Liver (tissue), 9 donors: ENCODE measurements around the gene NT5DC1. TPM values are rescaled to one million over a fixed set of nuclear protein-coding genes. Genes with fewer than 3 reads are reported as not detected.
A peak's percentile ranks its signal among the peaks of the same experiment; 100 is the strongest.

Source experiments
- DNase-seq: peaks from one replicate; pipeline ENCODE4 v3.0.0-alpha.2; 2017; ENCODE audit warnings: low spot score
- H3K27ac ChIP-seq, 2 donors: one replicate each; pipeline ENCODE4 v1.7.0; 2013; ENCODE audit warnings: inconsistent platforms in 2 of 2, low read length in 2 of 2, control low read depth in 1 of 2, low read depth in 1 of 2, mild to moderate bottlenecking in 1 of 2
- H3K27me3 ChIP-seq, 4 donors: one replicate each; pipeline versions ENCODE4 v1.6.1 to v1.7.0; 2013; ENCODE audit warnings: low read length in 3 of 4, inconsistent platforms in 1 of 4, mild to moderate bottlenecking in 1 of 4, moderate library complexity in 1 of 4; ENCODE audit not compliant: control insufficient read depth in 4 of 4, insufficient read depth in 4 of 4
- H3K36me3 ChIP-seq, 4 donors: one replicate each; pipeline versions ENCODE4 v1.6.1 to v1.7.0; 2013; ENCODE audit warnings: low read length in 3 of 4, mild to moderate bottlenecking in 3 of 4, low read depth in 1 of 4, moderate library complexity in 1 of 4; ENCODE audit not compliant: control insufficient read depth in 4 of 4, insufficient read depth in 3 of 4
- H3K4me1 ChIP-seq, 4 donors: one replicate each; pipeline versions ENCODE4 v1.6.1 to v1.7.0; 2013; ENCODE audit warnings: low read length in 3 of 4, mild to moderate bottlenecking in 3 of 4, moderate library complexity in 1 of 4; ENCODE audit not compliant: control insufficient read depth in 4 of 4, insufficient read depth in 4 of 4
- H3K4me3 ChIP-seq, 3 donors: one replicate each; pipeline versions ENCODE4 v1.6.1 to v1.7.0; 2013; ENCODE audit warnings: low read length in 3 of 3, control low read depth in 1 of 3, low read depth in 1 of 3, mild to moderate bottlenecking in 1 of 3
- H3K9ac ChIP-seq, 2 donors: one replicate each; pipeline ENCODE4 v1.7.0; 2013; ENCODE audit warnings: low read length in 2 of 2, mild to moderate bottlenecking in 2 of 2, moderate library complexity in 2 of 2, control low read depth in 1 of 2, low read depth in 1 of 2
- H3K9me3 ChIP-seq, 4 donors: one replicate each; pipeline versions ENCODE4 v1.6.1 to v1.7.0; 2013; ENCODE audit warnings: low read length in 3 of 4; ENCODE audit not compliant: control insufficient read depth in 4 of 4
- ATF3 ChIP-seq: IDR thresholded peaks from 2 replicates; pipeline ENCODE4 v1.6.1; 2016; ENCODE audit warnings: antibody characterized with exemption
- CTCF ChIP-seq: fragments of 150-350 bp; IDR thresholded peaks from 2 replicates; pipeline ENCODE4 v1.5.1; 2017; ENCODE audit warnings: improper control_type of control experiment, low read depth, low read length; ENCODE audit not compliant: missing input control
- FOXA1 ChIP-seq: IDR thresholded peaks from 2 replicates; pipeline ENCODE4 v1.6.1; 2016; ENCODE audit warnings: antibody characterized with exemption
- GABPA ChIP-seq, 2 donors: IDR thresholded peaks in 1 of 2; conservative IDR thresholded peaks in 1 of 2; 2 replicates each; pipeline ENCODE4 v1.6.1; 2016; ENCODE audit warnings: antibody characterized with exemption in 2 of 2, mild to moderate bottlenecking in 1 of 2, moderate library complexity in 1 of 2
- NR2F2 ChIP-seq: IDR thresholded peaks from 2 replicates; pipeline ENCODE4 v1.6.1; 2016; ENCODE audit warnings: antibody characterized with exemption
- RAD21 ChIP-seq, 2 donors: IDR thresholded peaks; 2 replicates each; pipeline ENCODE4 v1.6.1; 2016; ENCODE audit warnings: antibody characterized with exemption in 2 of 2, mild to moderate bottlenecking in 2 of 2
- RXRA ChIP-seq, 2 donors: IDR thresholded peaks; 2 replicates each; pipeline ENCODE4 v1.6.1; 2017 to 2018; ENCODE audit warnings: antibody characterized with exemption in 2 of 2, mild to moderate bottlenecking in 1 of 2
- SP1 ChIP-seq: IDR thresholded peaks from 2 replicates; pipeline ENCODE4 v1.6.1; 2018; ENCODE audit warnings: antibody characterized with exemption, mild to moderate bottlenecking
- TAF1 ChIP-seq: conservative IDR thresholded peaks from 2 replicates; pipeline ENCODE4 v1.6.1; 2016; ENCODE audit warnings: antibody characterized with exemption, mild to moderate bottlenecking
- ZBTB33 ChIP-seq: IDR thresholded peaks from 2 replicates; pipeline ENCODE4 v1.6.1; 2016; ENCODE audit warnings: antibody characterized with exemption
- WGBS: extraction: QIAGEN DNeasy Blood & Tissue Kit; methylation state at CpG from one replicate; pipeline ENCODE4 v1.1.7; 2013; 5-methylcytosine and 5-hydroxymethylcytosine counted together
- polyA plus RNA-seq, 2 donors: library from polyadenylated mRNA; stranded (reverse) in 1 of 2; unstranded in 1 of 2; fragments of 200-250 nt in 1 of 2; fragments of >200 nt in 1 of 2; fragmentation: Nextera tagmentation in 1 of 2; extraction: Ambion mirVana in 1 of 2; gene quantifications; one replicate each; pipeline versions ENCODE4 v1.2.1 to v1.2.3, GENCODE V29; 2013 to 2015
- total RNA-seq, 2 donors: library from RNA; depleted of rRNA; stranded (reverse); fragments of >200 nt; gene quantifications; one replicate each; pipeline ENCODE4 v1.2.3, GENCODE V29; 2014
- donor health status: healthy.
- donor health status: healthy.
- donor health status: healthy.
- donor health status: healthy.
- donor health status: healthy.

NT5DC1 gene
- total and polyA plus RNA-seq, 4 donors = 10.4 to 31.4 (median 23.3) TPM

GRCh38 chr6:116106146-116106545 is 5.5 kb downstream of the NT5DC1 start:
- Histone ChIP-seq H3K9ac (no peak overlapping the region), H3K36me3 (peaks cover 0 to 25% (median 18%) of the 10 kb centered on the region in 4 donors), H3K4me1 (peaks cover 1 to 69% (median 51%) of the 10 kb centered on the region in 4 donors), H3K9me3 (no peaks in the 10 kb centered on the region), H3K27ac (no peak overlapping the region), H3K4me3 (no peak overlapping the region), H3K27me3 (no peaks in the 10 kb centered on the region)
- no peak for DNase-seq
- 7% methylated on average over 1 of the region's 1 CpG for WGBS
- TF ChIP-seq FOXA1 = no peak
- TF ChIP-seq NR2F2 = peak; percentile 37

- Histone ChIP-seq H3K36me3 (peaks cover 2 to 37% (median 22%) of the 10 kb centered on the region in 4 donors), H3K4me3 (no peak overlapping the region), H3K9me3 (no peaks in the 10 kb centered on the region), H3K9ac (no peak overlapping the region), H3K27ac (no peak overlapping the region), H3K4me1 (peaks cover 5 to 45% (median 33%) of the 10 kb centered on the region in 4 donors), H3K27me3 (no peaks in the 10 kb centered on the region)
- TF ChIP-seq GABPA (IDR thresholded peaks at IDR 0.05 in 1 of 2, conservative IDR thresholded peaks at IDR 0.05 in 1 of 2) (no peak), NR2F2 (no peak), FOXA1 (no peak), RXRA (IDR thresholded peaks at IDR 0.05) (no peak), ATF3 (no peak)
- 65% methylated on average over 1 of the region's 1 CpG for WGBS
- no peak for DNase-seq
Observed at GRCh38 chr6:116108836-116109235, 8.2 kb downstream of the NT5DC1 start.

- no peak for DNase-seq
- Histone ChIP-seq H3K27me3 (no peaks in the 10 kb centered on the region), H3K4me1 (peaks cover 4 to 15% (median 7%) of the 10 kb centered on the region in 4 donors), H3K4me3 (no peak overlapping the region), H3K27ac (no peak overlapping the region), H3K9me3 (no peaks in the 10 kb centered on the region), H3K36me3 (peaks cover 3 to 42% (median 26%) of the 10 kb centered on the region in 4 donors), H3K9ac (no peak overlapping the region)
- WGBS = 69% methylated on average over 5 of the region's 5 CpGs
- TF ChIP-seq RXRA (IDR thresholded peaks at IDR 0.05) (no peak), CTCF (peak; percentile 11), ZBTB33 (no peak), TAF1 (no peak), SP1 (no peak), RAD21 (IDR thresholded peaks at IDR 0.05) (peak; percentile 17 to 58)
Observed at GRCh38 chr6:116111552-116112528, 11.2 kb downstream of the NT5DC1 start.
